Nephron progenitor cell (in vitro differentiated cells): ENCODE measurements around the gene VWA8.
"Not testable (repeated sequence)": the region's sequence is repeated elsewhere in the genome, so short reads cannot be mapped to it uniquely, and the experiment has no call there.

Experiments used
- DNase-seq: peaks from one replicate; pipeline ENCODE4 v3.0.0; 2021
- H3K27ac Mint-ChIP-seq: 2 replicates; pipeline ENCODE4 v1.8.0; 2021; ENCODE audit warnings: mild to moderate bottlenecking, moderate library complexity, mixed read lengths
- H3K27me3 Mint-ChIP-seq: 2 replicates; pipeline ENCODE4 v1.8.0; 2021; ENCODE audit warnings: mild to moderate bottlenecking, low read depth, mixed read lengths; ENCODE audit not compliant: poor library complexity
- H3K36me3 Mint-ChIP-seq: 2 replicates; pipeline ENCODE4 v1.8.0; 2021; ENCODE audit warnings: low read depth, mixed read lengths
- H3K4me1 Mint-ChIP-seq: 2 replicates; pipeline ENCODE4 v1.8.0; 2021; ENCODE audit warnings: mixed read lengths
- H3K4me3 Mint-ChIP-seq: 2 replicates; pipeline ENCODE4 v1.8.0; 2021; ENCODE audit warnings: mild to moderate bottlenecking, moderate library complexity, mixed read lengths
- H3K9me3 Mint-ChIP-seq: 2 replicates; pipeline ENCODE4 v1.8.0; 2021; ENCODE audit warnings: mild to moderate bottlenecking, moderate library complexity, mixed read lengths
- CTCF ChIP-seq: fragments of 200-600 bp; sonication (generic); IDR thresholded peaks from 2 replicates; pipeline ENCODE4 v1.5.0; 2021; ENCODE audit warnings: antibody characterized with exemption

Gene VWA8

GRCh38 chr13:41622432-41623429, 338.2 kb downstream of the VWA8 start:
- no peak overlapping the region for H3K27ac Mint-ChIP-seq
- H3K27me3 Mint-ChIP-seq, result peaks cover 2% of the 10 kb centered on the region
- H3K4me1 Mint-ChIP-seq, result no peaks in the 10 kb centered on the region
- H3K9me3 Mint-ChIP-seq, result peaks cover 39% of the 10 kb centered on the region
- DNase-seq, result no peak
- H3K36me3 Mint-ChIP-seq, result peaks cover 23% of the 10 kb centered on the region
- no peak for TF ChIP-seq CTCF
- no peak overlapping the region for H3K4me3 Mint-ChIP-seq

- H3K36me3 Mint-ChIP-seq, result peaks cover 17% of the 10 kb centered on the region
- H3K4me1 Mint-ChIP-seq, result no peaks in the 10 kb centered on the region
- peaks cover 36% of the 10 kb centered on the region for H3K9me3 Mint-ChIP-seq
- peaks cover 2% of the 10 kb centered on the region for H3K27me3 Mint-ChIP-seq
- no peak overlapping the region for H3K27ac Mint-ChIP-seq
- H3K4me3 Mint-ChIP-seq, result no peak overlapping the region
- no peak for TF ChIP-seq CTCF
- no peak for DNase-seq
These were observed 339.0 kb downstream of the VWA8 start for GRCh38 chr13:41621716-41622431.

GRCh38 chr13:41617633-41618032, 343.3 kb downstream of the VWA8 start:
- not testable (repeated sequence) for H3K27ac Mint-ChIP-seq, H3K4me3 Mint-ChIP-seq, H3K4me1 Mint-ChIP-seq, H3K27me3 Mint-ChIP-seq, DNase-seq
- Mint-ChIP-seq H3K9me3 (peaks cover 21% of the 10 kb centered on the region), H3K36me3 (peaks cover 37% of the 10 kb centered on the region)

GRCh38 chr13:41616151-41616550, 344.8 kb downstream of the VWA8 start:
- H3K27me3 Mint-ChIP-seq, result peaks cover 2% of the 10 kb centered on the region
- DNase-seq, result no peak
- H3K36me3 Mint-ChIP-seq, result peaks cover 39% of the 10 kb centered on the region
- peaks cover 21% of the 10 kb centered on the region for H3K9me3 Mint-ChIP-seq
- no peak overlapping the region for H3K4me3 Mint-ChIP-seq
- H3K4me1 Mint-ChIP-seq, result peaks cover 5% of the 10 kb centered on the region
- H3K27ac Mint-ChIP-seq, result no peak overlapping the region
- TF ChIP-seq CTCF, result no peak

- peak overlapping the region; percentile 21 for H3K27ac Mint-ChIP-seq
- H3K4me3 Mint-ChIP-seq, result no peak overlapping the region
- no peak for DNase-seq
- no peak for TF ChIP-seq CTCF
- peaks cover 21% of the 10 kb centered on the region for H3K9me3 Mint-ChIP-seq
- peaks cover 5% of the 10 kb centered on the region for H3K4me1 Mint-ChIP-seq
- peaks cover 2% of the 10 kb centered on the region for H3K27me3 Mint-ChIP-seq
- peaks cover 44% of the 10 kb centered on the region for H3K36me3 Mint-ChIP-seq
These were observed 345.4 kb downstream of the VWA8 start for GRCh38 chr13:41615528-41615855.

- TF ChIP-seq CTCF, result no peak
- no peak for DNase-seq
- Mint-ChIP-seq H3K27ac (no peak overlapping the region), H3K9me3 (peaks cover 16% of the 10 kb centered on the region), H3K4me3 (no peak overlapping the region), H3K36me3 (peaks cover 39% of the 10 kb centered on the region), H3K4me1 (peaks cover 5% of the 10 kb centered on the region), H3K27me3 (peaks cover 2% of the 10 kb centered on the region)
These were observed 346.0 kb downstream of the VWA8 start for GRCh38 chr13:41614671-41615527.
